Measurements from ENCODE around the gene INF2. TPM values are rescaled to one million over a fixed set of nuclear protein-coding genes. Genes with fewer than 3 reads are reported as not detected.
A peak's percentile ranks its signal among the peaks of the same experiment; 100 is the strongest.

INF2 gene
- polyA plus RNA-seq, 1 donor (not counting 4 experiments of a cell fraction or from before 2014, with no cell fraction given) = 22.6 TPM

- DNase-seq (ENCODE audit: low read depth, low spot score) (no peak), FAIRE-seq (peak; percentile 95)
- H3K9ac ChIP-seq (ENCODE audit: control insufficient read depth, extremely low read depth, insufficient read depth, low read length) = peak overlapping the region; percentile 91
- dilution Hi-C loops (cut with MboI; ENCODE audit: extremely low pct_ligation_motif_present, low sequenced_read_pairs) = no loop called here
- H3K4me1 ChIP-seq (ENCODE audit: control insufficient read depth, extremely low read depth, insufficient read depth, low read length) = peaks cover 45% of the 10 kb centered on the region
- no peaks in the 10 kb centered on the region for H3K9me3 ChIP-seq (ENCODE audit: control insufficient read depth, low read depth, low read length)
- peak overlapping the region; percentile 88 for H3K4me2 ChIP-seq (ENCODE audit: control insufficient read depth, extremely low read depth, insufficient read depth, low read depth, low read length)
- peak overlapping the region; percentile 99 for H3K27ac ChIP-seq (ENCODE audit: control insufficient read depth, insufficient read depth, low read length)
- H2AFZ ChIP-seq (ENCODE audit: control insufficient read depth, low read length) = peak overlapping the region; percentile 6
- H4K20me1 ChIP-seq (ENCODE audit: control insufficient read depth, extremely low read depth, insufficient read depth, low read length) = no peaks in the 10 kb centered on the region
- H3K27me3 ChIP-seq (ENCODE audit: control insufficient read depth, extremely low read depth, insufficient read depth, low read length) = no peaks in the 10 kb centered on the region
- H3K9me1 ChIP-seq (ENCODE audit: control insufficient read depth, extremely low read depth, insufficient read depth, low read length) = no peaks in the 10 kb centered on the region
- H3K36me3 ChIP-seq (ENCODE audit: control insufficient read depth in 2 of 2, extremely low read depth in 1 of 2, insufficient read depth in 2 of 2, low read length in 2 of 2) = no peaks in the 10 kb centered on the region
- H3K79me2 ChIP-seq (ENCODE audit: control insufficient read depth, insufficient read depth, low read length) = no peaks in the 10 kb centered on the region
- TF ChIP-seq, protein P1, sequence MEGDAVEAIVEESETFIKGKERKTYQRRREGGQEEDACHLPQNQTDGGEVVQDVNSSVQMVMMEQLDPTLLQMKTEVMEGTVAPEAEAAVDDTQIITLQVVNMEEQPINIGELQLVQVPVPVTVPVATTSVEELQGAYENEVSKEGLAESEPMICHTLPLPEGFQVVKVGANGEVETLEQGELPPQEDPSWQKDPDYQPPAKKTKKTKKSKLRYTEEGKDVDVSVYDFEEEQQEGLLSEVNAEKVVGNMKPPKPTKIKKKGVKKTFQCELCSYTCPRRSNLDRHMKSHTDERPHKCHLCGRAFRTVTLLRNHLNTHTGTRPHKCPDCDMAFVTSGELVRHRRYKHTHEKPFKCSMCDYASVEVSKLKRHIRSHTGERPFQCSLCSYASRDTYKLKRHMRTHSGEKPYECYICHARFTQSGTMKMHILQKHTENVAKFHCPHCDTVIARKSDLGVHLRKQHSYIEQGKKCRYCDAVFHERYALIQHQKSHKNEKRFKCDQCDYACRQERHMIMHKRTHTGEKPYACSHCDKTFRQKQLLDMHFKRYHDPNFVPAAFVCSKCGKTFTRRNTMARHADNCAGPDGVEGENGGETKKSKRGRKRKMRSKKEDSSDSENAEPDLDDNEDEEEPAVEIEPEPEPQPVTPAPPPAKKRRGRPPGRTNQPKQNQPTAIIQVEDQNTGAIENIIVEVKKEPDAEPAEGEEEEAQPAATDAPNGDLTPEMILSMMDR (optimal IDR thresholded peaks at IDR 0.05 in 1 of 3, IDR thresholded peaks at IDR 0.05 in 1 of 3, conservative IDR thresholded peaks at IDR 0.05 in 1 of 3; ENCODE audit: extremely low read depth in 1 of 3, insufficient read depth in 2 of 3, low read length in 3 of 3) = peak in 2 of 3 experiments; percentile 13 to 38
- TF ChIP-seq EZH2 (IDR thresholded peaks at IDR 0.05; ENCODE audit: low read length) = no peak
- peak overlapping the region; percentile 26 to 64 (median 56) for H3K4me3 ChIP-seq (ENCODE audit: control insufficient read depth in 2 of 3, extremely low read depth in 1 of 3, insufficient read depth in 2 of 3, low read depth in 1 of 3, low read length in 3 of 3)
Observed at GRCh38 chr14:104680806-104681688, 8.4 kb upstream of the INF2 start.

GRCh38 chr14:104681689-104682074 lies 7.7 kb upstream of the INF2 start:
- H3K4me1 ChIP-seq (ENCODE audit: control insufficient read depth, extremely low read depth, insufficient read depth, low read length) = peaks cover 46% of the 10 kb centered on the region
- no peaks in the 10 kb centered on the region for H3K9me3 ChIP-seq (ENCODE audit: control insufficient read depth, low read depth, low read length)
- H2AFZ ChIP-seq (ENCODE audit: control insufficient read depth, low read length) = peak overlapping the region; percentile 46
- no peaks in the 10 kb centered on the region for H3K9me1 ChIP-seq (ENCODE audit: control insufficient read depth, extremely low read depth, insufficient read depth, low read length)
- peak overlapping the region; percentile 26 to 64 (median 43) for H3K4me3 ChIP-seq (ENCODE audit: control insufficient read depth in 2 of 3, extremely low read depth in 1 of 3, insufficient read depth in 2 of 3, low read depth in 1 of 3, low read length in 3 of 3)
- no peaks in the 10 kb centered on the region for H3K36me3 ChIP-seq (ENCODE audit: control insufficient read depth in 2 of 2, extremely low read depth in 1 of 2, insufficient read depth in 2 of 2, low read length in 2 of 2)
- DNase-seq (ENCODE audit: low read depth, low spot score) = no peak
- H4K20me1 ChIP-seq (ENCODE audit: control insufficient read depth, extremely low read depth, insufficient read depth, low read length) = no peaks in the 10 kb centered on the region
- no peaks in the 10 kb centered on the region for H3K79me2 ChIP-seq (ENCODE audit: control insufficient read depth, insufficient read depth, low read length)
- dilution Hi-C loops (cut with MboI; ENCODE audit: extremely low pct_ligation_motif_present, low sequenced_read_pairs) = no loop called here
- peak overlapping the region; percentile 91 for H3K9ac ChIP-seq (ENCODE audit: control insufficient read depth, extremely low read depth, insufficient read depth, low read length)
- H3K27me3 ChIP-seq (ENCODE audit: control insufficient read depth, extremely low read depth, insufficient read depth, low read length) = no peaks in the 10 kb centered on the region
- TF ChIP-seq EZH2 (IDR thresholded peaks at IDR 0.05; ENCODE audit: low read length) = no peak
- TF ChIP-seq, protein P1 (optimal IDR thresholded peaks at IDR 0.05 in 1 of 3, IDR thresholded peaks at IDR 0.05 in 1 of 3, conservative IDR thresholded peaks at IDR 0.05 in 1 of 3; ENCODE audit: extremely low read depth in 1 of 3, insufficient read depth in 2 of 3, low read length in 3 of 3) = no peak
- peak overlapping the region; percentile 99 for H3K27ac ChIP-seq (ENCODE audit: control insufficient read depth, insufficient read depth, low read length)
- peak; percentile 82 for FAIRE-seq
- H3K4me2 ChIP-seq (ENCODE audit: control insufficient read depth, extremely low read depth, insufficient read depth, low read depth, low read length) = peak overlapping the region; percentile 88

All from keratinocyte (primary cell).